COR-L47 (cell line): Measurements from ENCODE around the gene PNPLA6.

Source experiments
- DNase-seq: peaks from one replicate; lab custom pipeline; 2025; lab: John Stamatoyannopoulos, UW

The PNPLA6 gene

GRCh38 chr19:7602240-7602934 lies 66.9 kb downstream of the PNPLA6 start:
- no peak for DNase-seq

GRCh38 chr19:7602935-7603497 lies 67.5 kb downstream of the PNPLA6 start:
- DNase-seq = no peak

GRCh38 chr19:7603919-7604318 lies 68.4 kb downstream of the PNPLA6 start:
- DNase-seq = no peak

GRCh38 chr19:7605490-7606222 lies 70.1 kb downstream of the PNPLA6 start:
- DNase-seq = no peak

GRCh38 chr19:7606289-7606688 lies 70.8 kb downstream of the PNPLA6 start:
- DNase-seq = no peak

- no peak for DNase-seq
Measured at GRCh38 chr19:7607212-7607873, 71.8 kb downstream of the PNPLA6 start.

- no peak for DNase-seq
Measured at GRCh38 chr19:7607874-7608560, 72.5 kb downstream of the PNPLA6 start.

- DNase-seq = no peak
Measured at GRCh38 chr19:7610491-7611240, 75.1 kb downstream of the PNPLA6 start.
